RWPE2 (cell line): ENCODE data around the gene VRTN.

Experiments used
- ATAC-seq: fragments of 200-7000 bp; cut with Tn5 transposase; 3 replicates; pipeline ENCODE4 v1.9.1; 2021; ENCODE audit warnings: low read depth
- DNase-seq: peaks from one replicate; pipeline ENCODE4 v3.0.0-alpha.2; 2020; ENCODE audit warnings: low spot score
- H3K27ac ChIP-seq: fragments of 450-650 bp; 2 replicates; pipeline ENCODE4 v1.5.1; 2017; ENCODE audit warnings: mild to moderate bottlenecking; ENCODE audit not compliant: poor library complexity, severe bottlenecking
- H3K27me3 ChIP-seq: fragments of 250-450 bp; sonication (Bioruptor Pico); 2 replicates; pipeline ENCODE4 v1.5.1; 2021; ENCODE audit warnings: mild to moderate bottlenecking, moderate library complexity; ENCODE audit not compliant: insufficient read depth, poor library complexity, severe bottlenecking
- H3K36me3 ChIP-seq: fragments of 250-450 bp; sonication (Bioruptor Pico); 2 replicates; pipeline ENCODE4 v1.5.1; 2020; ENCODE audit warnings: low read depth, mild to moderate bottlenecking, moderate library complexity
- H3K4me1 ChIP-seq: fragments of 250-450 bp; sonication (Bioruptor Pico); 2 replicates; pipeline ENCODE4 v1.5.1; 2021; ENCODE audit warnings: mild to moderate bottlenecking, moderate library complexity; ENCODE audit not compliant: insufficient read depth, poor library complexity, severe bottlenecking
- H3K4me3 ChIP-seq: fragments of 250-450 bp; sonication (Bioruptor Pico); 2 replicates; pipeline ENCODE4 v1.5.1; 2021; ENCODE audit warnings: mild to moderate bottlenecking, moderate library complexity; ENCODE audit not compliant: severe bottlenecking
- H3K9me3 ChIP-seq: fragments of 250-450 bp; sonication (Bioruptor Pico); 2 replicates; pipeline ENCODE4 v1.5.1; 2021; ENCODE audit warnings: mild to moderate bottlenecking, moderate library complexity; ENCODE audit not compliant: severe bottlenecking
- CTCF ChIP-seq: fragments of 450-650 bp; IDR thresholded peaks from one replicate; pipeline ENCODE4 v1.5.1; 2017; ENCODE audit warnings: mild to moderate bottlenecking, moderate library complexity; ENCODE audit not compliant: poor library complexity, severe bottlenecking

VRTN gene

GRCh38 chr14:74348241-74348734 is at the start of gene VRTN:
Gene VRTN (plus strand): TSS chr14:74348471. CDS start chr14:74356784, 8,313 bp downstream.
- Histone ChIP-seq H3K4me3 (no peak within 1 kb of the TSS), H3K27ac (no peak within 1 kb of the TSS)
- TF ChIP-seq CTCF = no peak

GRCh38 chr14:74299061-74299545 is 49.2 kb upstream of the VRTN start:
- Histone ChIP-seq H3K9me3 (no peaks in the 10 kb centered on the region), H3K27me3 (no peaks in the 10 kb centered on the region), H3K4me1 (peaks cover 4% of the 10 kb centered on the region), H3K4me3 (no peak overlapping the region), H3K36me3 (peaks cover 30% of the 10 kb centered on the region), H3K27ac (no peak overlapping the region)
- DNase-seq = no peak
- ATAC-seq = no peak
- no peak for TF ChIP-seq CTCF

More at GRCh38 chr14:74348241-74348734, at the start of gene VRTN:
- H3K4me1 ChIP-seq = no peaks in the 10 kb centered on the region
- H3K9me3 ChIP-seq = no peaks in the 10 kb centered on the region
- DNase-seq (no peak), ATAC-seq (no peak)
- peaks cover 5% of the 10 kb centered on the region for H3K27me3 ChIP-seq
- H3K36me3 ChIP-seq = no peaks in the 10 kb centered on the region

GRCh38 chr14:74301594-74302151 is 46.6 kb upstream of the VRTN start:
- peak overlapping the region; percentile 77 for H3K4me3 ChIP-seq
- DNase-seq = no peak
- TF ChIP-seq CTCF = peak; percentile 19
- peak; percentile 1; the same call in 1 of the 3 replicates for ATAC-seq
- H3K36me3 ChIP-seq = peaks cover 30% of the 10 kb centered on the region
- no peaks in the 10 kb centered on the region for H3K27me3 ChIP-seq
- no peaks in the 10 kb centered on the region for H3K9me3 ChIP-seq
- H3K4me1 ChIP-seq = peaks cover 4% of the 10 kb centered on the region
- peak overlapping the region; percentile 52 for H3K27ac ChIP-seq

GRCh38 chr14:74302152-74302628 is 46.1 kb upstream of the VRTN start:
- H3K27ac ChIP-seq = peak overlapping the region; percentile 52
- DNase-seq = no peak

More at GRCh38 chr14:74302152-74302628, 46.1 kb upstream of the VRTN start:
- peaks cover 25% of the 10 kb centered on the region for H3K36me3 ChIP-seq
- peaks cover 4% of the 10 kb centered on the region for H3K4me1 ChIP-seq
- no peaks in the 10 kb centered on the region for H3K27me3 ChIP-seq
- H3K4me3 ChIP-seq = peak overlapping the region; percentile 77
- peak; percentile 65 for ATAC-seq
- no peaks in the 10 kb centered on the region for H3K9me3 ChIP-seq
- no peak for TF ChIP-seq CTCF
